HepG2 (cell line): ENCODE results near the gene IMP3. TPM values are rescaled to one million over a fixed set of nuclear protein-coding genes. Genes with fewer than 3 reads are reported as not detected.

Experiments
- ASH2L ChIP-seq: fragments of 300-600, 200-600 bp; sonication (generic); IDR thresholded peaks from 2 replicates; pipeline ENCODE4 v1.7.0; 2017; ENCODE audit warnings: low read depth, mild to moderate bottlenecking, moderate library complexity, mixed read lengths, low read length; ENCODE audit not compliant: insufficient read length
- CREM ChIP-seq, 2 experiments: sonication (generic) in 1 of 2; formaldehyde crosslinking in 1 of 2; IDR thresholded peaks; 2 replicates each; pipeline versions ENCODE4 v1.4.0 to v1.6.1; 2016 to 2020; ENCODE audit warnings: antibody characterized with exemption in 1 of 2, mild to moderate bottlenecking in 1 of 2, missing genetic modification reagents in 1 of 2
- FOSL2 ChIP-seq: sonication (generic); formaldehyde crosslinking; IDR thresholded peaks from 2 replicates; pipeline ENCODE4 v1.4.0; 2020; ENCODE audit warnings: missing genetic modification reagents
- GABPA ChIP-seq, 2 experiments: IDR thresholded peaks; 2 replicates each; pipeline ENCODE4 v1.6.1; 2011 to 2016; ENCODE audit warnings: low read depth in 2 of 2, low read length in 1 of 2, missing biosample characterization in 1 of 2, missing genetic modification characterization in 1 of 2
- HOXA3 ChIP-seq: sonication (generic); formaldehyde crosslinking; IDR thresholded peaks from 2 replicates; pipeline ENCODE4 v1.5.0; 2020; ENCODE audit warnings: missing genetic modification reagents
- KDM6A ChIP-seq: IDR thresholded peaks from 2 replicates; pipeline ENCODE4 v1.6.1; 2016; ENCODE audit warnings: low read depth
- MED8 ChIP-seq: sonication (generic); formaldehyde crosslinking; IDR thresholded peaks from 2 replicates; pipeline ENCODE4 v1.8.1; 2023; ENCODE audit warnings: mild to moderate bottlenecking, missing genetic modification reagents; ENCODE audit not compliant: insufficient replicate concordance
- NONO ChIP-seq, 2 experiments: fragments of 450-650 bp in 1 of 2; sonication (generic) in 1 of 2; formaldehyde crosslinking in 1 of 2; IDR thresholded peaks in 1 of 2; conservative IDR thresholded peaks in 1 of 2; 2 replicates each; pipeline versions ENCODE4 v1.6.1 to v1.8.0; 2017 to 2022; ENCODE audit warnings: mild to moderate bottlenecking in 1 of 2, missing genetic modification reagents in 1 of 2, moderate library complexity in 1 of 2
- PHF21A ChIP-seq: sonication (generic); formaldehyde crosslinking; IDR thresholded peaks from 2 replicates; pipeline ENCODE4 v1.5.0; 2020; ENCODE audit warnings: mild to moderate bottlenecking, missing genetic modification reagents
- SAFB2 ChIP-seq: sonication (generic); formaldehyde crosslinking; IDR thresholded peaks from 2 replicates; pipeline ENCODE4 v1.5.1; 2020; ENCODE audit warnings: missing genetic modification reagents, low read depth, mild to moderate bottlenecking, borderline replicate concordance
- SMAD9 ChIP-seq: sonication (generic); formaldehyde crosslinking; IDR thresholded peaks from 2 replicates; pipeline ENCODE4 v1.5.1; 2020; ENCODE audit warnings: mild to moderate bottlenecking, missing genetic modification reagents
- TAF1 ChIP-seq: sonication (generic); formaldehyde crosslinking; IDR thresholded peaks from 2 replicates; pipeline ENCODE4 v1.4.0; 2020; ENCODE audit warnings: missing genetic modification reagents
- TFDP2 ChIP-seq: sonication (generic); formaldehyde crosslinking; IDR thresholded peaks from 2 replicates; pipeline ENCODE4 v1.4.0; 2020; ENCODE audit warnings: missing genetic modification reagents
- THYN1 ChIP-seq: sonication (generic); formaldehyde crosslinking; IDR thresholded peaks from 2 replicates; pipeline ENCODE4 v1.8.1; 2023; ENCODE audit warnings: low read depth, mild to moderate bottlenecking, moderate library complexity, missing genetic modification reagents, borderline replicate concordance
- U2AF1 ChIP-seq: fragments of 200-400 bp; formaldehyde crosslinking; optimal IDR thresholded peaks from 2 replicates; pipeline ENCODE3; 2017; ENCODE audit warnings: mild to moderate bottlenecking, low read depth, low read length
- ZBTB33 ChIP-seq: sonication (generic); formaldehyde crosslinking; IDR thresholded peaks from 2 replicates; pipeline ENCODE4 v1.4.0; 2020; ENCODE audit warnings: missing genetic modification reagents
- ZBTB7B ChIP-seq: sonication (generic); formaldehyde crosslinking; IDR thresholded peaks from 2 replicates; pipeline ENCODE4 v1.4.0; 2020; ENCODE audit warnings: missing genetic modification reagents
- ZNF143 ChIP-seq: sonication (generic); formaldehyde crosslinking; IDR thresholded peaks from 2 replicates; pipeline ENCODE4 v1.4.0; 2020; ENCODE audit warnings: missing genetic modification reagents
- ZNF253 ChIP-seq: sonication (generic); formaldehyde crosslinking; IDR thresholded peaks from 2 replicates; pipeline ENCODE4 v1.8.0; 2022; ENCODE audit warnings: mild to moderate bottlenecking, missing genetic modification reagents, borderline replicate concordance
- ZNF512B ChIP-seq: sonication (generic); formaldehyde crosslinking; IDR thresholded peaks from 2 replicates; pipeline ENCODE4 v1.5.1; 2020; ENCODE audit warnings: missing genetic modification reagents, mild to moderate bottlenecking, borderline replicate concordance
- ZNF784 ChIP-seq: sonication (generic); formaldehyde crosslinking; IDR thresholded peaks from 2 replicates; pipeline ENCODE4 v1.5.1; 2020; ENCODE audit warnings: missing genetic modification reagents, mild to moderate bottlenecking, borderline replicate concordance
- polyA plus RNA-seq, 8 experiments: library from polyadenylated mRNA; depleted of rRNA in 3 of 8; stranded (reverse) in 7 of 8; unstranded in 1 of 8; fragments of >200 nt; fragmentation: Illumina TruSeq in 4 of 8; extraction: Trizol in 4 of 8; gene quantifications; 2 replicates each; pipeline versions ENCODE4 v1.2.1 to v1.2.3, GENCODE V29; 2011 to 2016; ENCODE audit warnings: low read depth in 4 of 8, missing spikeins in 1 of 8, mixed read lengths in 1 of 8; ENCODE audit not compliant: insufficient read depth in 1 of 8
- total RNA-seq, 5 experiments: library from RNA; depleted of rRNA; stranded (reverse); fragments of >200 nt; fragmentation: Illumina TruSeq; extraction: Trizol; gene quantifications; 2 replicates each; pipeline ENCODE4 v1.2.3, GENCODE V29; 2016; ENCODE audit warnings: low read depth in 1 of 5

Gene IMP3
- total and polyA plus RNA-seq, 2 of the 13 experiments (the other 11 are each of a cell fraction or from before 2014, with no cell fraction given): 38.3 to 143 TPM

- TF ChIP-seq TFDP2 (CRISPR knock-in tag) (peak; percentile 35; the same call in 1 of the 2 replicates), SMAD9 (CRISPR knock-in tag) (0 out of 2 replicates have a peak, but pooled peaks have one; percentile 1), THYN1 (CRISPR knock-in tag) (0 out of 2 replicates have a peak, but pooled peaks have one; percentile 27), HOXA3 (CRISPR knock-in tag) (peak; percentile 4; the same call in 1 of the 2 replicates), ZNF512B (CRISPR knock-in tag) (peak; percentile 89; the same call in 1 of the 2 replicates), ZNF784 (CRISPR knock-in tag) (0 out of 2 replicates have a peak, but pooled peaks have one; percentile 7), MED8 (CRISPR knock-in tag) (no peak), ZBTB7B (CRISPR knock-in tag) (peak; percentile 76; the same call in 1 of the 2 replicates), ASH2L (peak; percentile 86), CREM (IDR thresholded peaks at IDR 0.05) (no peak), CREM (CRISPR knock-in tag; IDR thresholded peaks at IDR 0.05) (no peak), GABPA (IDR thresholded peaks at IDR 0.05; ENCODE audit: low read depth, low read length) (no peak), GABPA (CRISPR knock-in tag; IDR thresholded peaks at IDR 0.05; ENCODE audit: low read depth) (no peak), ZBTB33 (no peak), ZNF253 (0 out of 2 replicates have a peak, but pooled peaks have one; percentile 53), FOSL2 (CRISPR knock-in tag) (peak; percentile 9; the same call in 1 of the 2 replicates), U2AF1 (peak; percentile 26), PHF21A (peak; percentile 80), NONO (IDR thresholded peaks at IDR 0.05) (no peak), NONO (CRISPR knock-in tag; conservative IDR thresholded peaks at IDR 0.05) (peak; percentile 73), TAF1 (peak; percentile 67), SAFB2 (CRISPR knock-in tag) (no peak; the same call in 1 of the 2 replicates), KDM6A (no peak), ZNF143 (CRISPR knock-in tag) (peak; percentile 45; the same call in 1 of the 2 replicates)
These were observed 7.5 kb upstream of the IMP3 start, which contains the start of gene SNX33 (continued) for GRCh38 chr15:75647370-75648155.
